HG03039 (cell line): ENCODE results near the gene UBE2K.
"Not testable (repeated sequence)": the region's sequence is repeated elsewhere in the genome, so short reads cannot be mapped to it uniquely, and the experiment has no call there.

ENCODE experiments used
- ATAC-seq: cut with Tn5 transposase; IDR thresholded peaks from one replicate; pipeline ENCODE4 v1.9.1; 2021; ENCODE audit warnings: mild to moderate bottlenecking, moderate library complexity; ENCODE audit not compliant: unreplicated experiment

UBE2K gene, protein sequence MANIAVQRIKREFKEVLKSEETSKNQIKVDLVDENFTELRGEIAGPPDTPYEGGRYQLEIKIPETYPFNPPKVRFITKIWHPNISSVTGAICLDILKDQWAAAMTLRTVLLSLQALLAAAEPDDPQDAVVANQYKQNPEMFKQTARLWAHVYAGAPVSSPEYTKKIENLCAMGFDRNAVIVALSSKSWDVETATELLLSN

DNA sequence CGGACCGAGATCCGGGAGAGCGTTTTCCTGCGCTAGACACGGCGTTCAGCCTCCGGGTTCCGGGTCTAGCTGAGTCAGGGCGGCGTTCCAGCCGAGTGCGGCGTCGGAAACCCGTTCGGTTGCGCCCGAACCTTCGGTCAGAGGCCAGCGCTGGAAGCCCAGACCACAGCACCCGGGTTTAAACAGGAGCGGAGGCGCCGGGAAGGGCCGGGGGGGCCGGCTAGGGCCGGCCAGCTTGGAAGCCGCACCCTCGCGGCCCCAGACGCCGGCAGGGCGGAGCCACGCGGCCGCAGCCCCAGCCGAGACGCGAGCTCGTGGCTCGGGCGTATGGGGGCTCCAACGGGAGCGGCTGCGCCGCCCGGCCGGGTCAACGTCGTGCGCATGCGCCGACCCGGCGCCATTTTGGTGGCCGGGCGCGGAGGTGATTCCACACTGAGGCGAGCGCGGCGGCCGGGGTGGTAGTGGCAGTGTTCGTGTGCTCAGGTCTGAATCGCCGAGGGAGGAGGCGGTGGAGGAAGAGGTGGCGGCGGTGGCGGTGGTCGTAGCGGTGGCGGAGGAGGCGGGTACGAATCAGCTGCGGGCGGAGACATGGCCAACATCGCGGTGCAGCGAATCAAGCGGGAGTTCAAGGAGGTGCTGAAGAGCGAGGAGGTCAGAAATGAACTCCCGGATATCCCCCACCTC lies at the start of gene UBE2K:
TSS of gene UBE2K (plus strand) at position 397 of the 684 bp plus-strand sequence. CDS start at position 589, 192 bp downstream.
- ATAC-seq = peak; percentile 92

DNA sequence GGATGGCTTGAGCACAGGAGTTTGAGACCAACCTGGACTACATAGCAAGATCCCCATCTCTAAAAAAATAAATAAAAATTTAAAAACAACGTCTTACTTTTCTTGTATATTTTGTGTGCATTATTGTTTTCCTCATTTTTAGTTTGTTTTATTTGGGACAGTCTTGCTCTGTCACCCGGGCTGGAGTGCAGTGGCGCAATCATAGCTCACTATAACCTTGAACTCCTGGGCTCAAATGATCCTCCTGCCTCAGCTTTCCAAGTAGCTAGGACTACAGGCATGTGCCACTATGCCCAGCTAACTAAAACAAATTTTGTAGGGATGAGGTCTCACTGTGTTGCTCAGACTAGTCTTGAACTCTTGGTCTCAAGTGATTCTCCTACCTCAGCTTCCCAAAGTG lies 49.7 kb upstream of the UBE2K start:
- no peak for ATAC-seq

DNA sequence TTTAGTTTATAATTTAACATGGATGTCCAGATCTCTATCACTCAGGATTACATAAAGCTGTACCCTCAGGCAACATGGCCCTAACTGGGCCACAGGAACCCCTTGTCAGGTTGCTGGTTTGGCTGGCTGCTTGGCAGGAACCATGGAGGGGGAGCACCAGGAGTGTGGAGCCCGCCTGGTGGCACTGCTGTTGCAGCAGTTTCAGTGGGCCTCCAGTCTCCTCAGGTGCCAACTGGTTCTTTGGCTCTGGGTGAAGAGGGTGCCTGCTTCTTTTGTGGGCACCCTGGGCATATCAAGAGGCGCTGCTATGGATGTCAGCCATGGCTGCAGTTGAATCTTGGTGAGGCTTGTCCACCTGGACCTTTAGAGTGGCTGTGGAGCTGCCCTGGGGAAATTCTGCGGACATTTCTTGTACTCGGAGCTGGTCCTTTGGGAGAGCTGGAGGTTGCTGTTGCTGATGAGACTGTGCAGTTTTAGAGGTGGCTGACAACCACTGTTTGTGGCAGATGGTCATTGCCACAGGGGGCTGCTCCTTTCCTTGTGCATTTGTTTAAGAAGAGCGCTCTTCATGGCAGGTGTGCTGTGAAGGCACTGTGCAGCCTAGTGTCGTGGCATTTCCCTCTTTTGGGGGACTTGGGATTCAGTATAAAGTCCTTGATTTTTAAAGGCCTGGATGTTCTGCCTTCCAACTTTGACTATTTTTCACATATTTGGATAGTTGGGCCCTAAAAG lies 48.9 kb upstream of the UBE2K start:
- ATAC-seq = no peak

DNA sequence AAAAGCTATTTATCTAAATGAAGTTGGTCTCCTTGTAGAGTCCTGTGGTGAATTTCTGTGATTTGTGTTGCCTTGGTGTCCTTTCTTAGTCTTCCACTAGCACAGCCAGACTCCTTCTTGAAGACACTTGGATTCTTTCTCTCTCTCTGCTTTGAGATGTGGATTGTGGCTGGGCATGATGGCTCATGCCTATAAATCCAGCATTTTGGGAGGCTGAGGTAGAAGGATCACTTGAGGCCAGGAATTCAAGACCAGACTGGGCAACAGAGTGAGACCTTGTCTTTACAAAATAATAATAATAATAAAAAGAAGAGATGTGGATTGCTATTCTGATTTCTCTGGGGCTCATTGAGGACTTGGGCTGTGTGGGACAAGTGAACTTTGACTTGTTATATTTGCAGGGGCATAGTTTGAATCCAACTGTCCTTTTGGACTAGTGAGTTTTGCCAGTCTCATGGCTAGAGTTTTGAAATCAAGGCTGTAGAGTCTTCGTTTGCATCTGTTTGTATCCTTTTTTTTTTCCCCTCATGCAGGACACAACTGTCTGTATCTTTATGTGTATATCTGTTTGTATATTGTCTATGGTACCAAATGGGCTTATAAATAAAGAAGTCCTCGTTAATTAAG lies 48.2 kb upstream of the UBE2K start:
- ATAC-seq = no peak

DNA sequence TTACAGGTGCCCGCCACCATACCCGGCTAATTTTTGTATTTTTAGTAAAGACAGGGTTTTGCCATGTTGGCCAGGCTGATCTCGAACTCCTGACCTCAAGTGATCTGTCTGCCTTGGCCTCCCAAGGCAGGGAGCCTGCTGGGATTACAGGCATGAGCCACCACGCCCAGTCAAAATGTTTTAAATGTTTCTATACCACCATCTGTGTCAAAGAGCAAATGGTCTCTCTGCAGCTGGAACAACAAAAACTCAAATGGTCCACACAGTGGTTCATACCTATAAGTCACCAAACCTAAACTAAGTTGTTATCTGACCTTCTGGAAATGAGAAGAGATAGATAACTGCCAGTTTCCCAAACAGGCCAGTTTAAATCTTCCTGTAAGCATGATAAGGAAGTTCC lies 46.4 kb upstream of the UBE2K start:
- ATAC-seq = not testable (repeated sequence)

DNA sequence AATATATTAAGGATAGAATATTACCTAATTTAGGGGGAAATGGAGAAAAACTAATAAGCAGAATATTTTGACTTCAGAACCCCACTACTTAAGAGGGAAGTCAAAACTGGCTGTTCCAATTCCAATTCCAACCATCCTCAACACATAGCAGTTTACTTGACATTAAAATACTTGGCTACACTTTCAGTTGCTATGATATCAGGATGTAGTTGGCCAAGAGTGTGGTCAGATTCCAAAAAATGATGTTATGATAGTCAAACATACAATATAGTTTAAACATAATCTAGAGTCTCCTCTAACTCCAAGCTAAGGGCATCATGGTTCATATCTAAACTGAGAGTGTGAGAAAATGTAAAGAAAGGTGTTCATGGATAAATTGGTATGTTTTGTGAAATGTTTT lies 42.7 kb upstream of the UBE2K start:
- ATAC-seq = no peak

DNA sequence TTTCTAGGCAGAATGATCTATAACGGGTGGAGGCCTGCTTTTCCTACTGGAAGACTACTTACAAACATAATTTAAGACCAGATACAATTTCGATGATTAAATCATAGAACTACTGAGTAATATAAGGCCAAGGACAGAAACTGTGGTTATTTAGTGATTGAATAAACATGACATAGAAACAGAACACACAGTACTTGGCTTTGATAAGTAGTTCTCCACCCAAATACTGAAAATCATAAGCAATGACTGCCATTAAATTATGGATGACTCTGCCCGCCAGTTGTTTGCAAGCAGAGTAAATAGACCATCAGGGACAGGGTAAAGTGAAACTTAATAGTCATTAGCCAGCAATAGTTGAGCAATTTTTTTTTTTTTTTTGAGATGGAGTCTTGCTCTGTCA lies 42.1 kb upstream of the UBE2K start:
- ATAC-seq = no peak

DNA sequence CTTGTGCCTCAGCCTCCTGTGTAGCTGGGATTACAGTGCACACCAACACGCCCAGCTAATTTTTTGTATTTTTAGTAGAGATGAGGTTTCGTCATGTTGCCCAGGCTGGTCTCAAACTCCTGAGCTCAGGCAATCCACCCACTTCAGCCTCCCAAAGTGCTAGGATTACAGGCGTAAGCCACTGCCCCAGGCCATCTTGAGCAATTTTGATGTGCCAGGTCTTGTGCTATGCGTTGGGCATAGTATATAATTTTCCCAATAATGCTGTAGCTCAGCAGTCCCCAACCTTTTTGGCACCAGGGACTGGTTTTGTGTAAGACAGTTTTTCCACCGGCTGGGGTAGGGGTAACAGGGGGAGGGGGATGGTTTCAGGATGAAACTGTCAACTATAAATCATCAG lies 41.3 kb upstream of the UBE2K start:
- not testable (repeated sequence) for ATAC-seq

DNA sequence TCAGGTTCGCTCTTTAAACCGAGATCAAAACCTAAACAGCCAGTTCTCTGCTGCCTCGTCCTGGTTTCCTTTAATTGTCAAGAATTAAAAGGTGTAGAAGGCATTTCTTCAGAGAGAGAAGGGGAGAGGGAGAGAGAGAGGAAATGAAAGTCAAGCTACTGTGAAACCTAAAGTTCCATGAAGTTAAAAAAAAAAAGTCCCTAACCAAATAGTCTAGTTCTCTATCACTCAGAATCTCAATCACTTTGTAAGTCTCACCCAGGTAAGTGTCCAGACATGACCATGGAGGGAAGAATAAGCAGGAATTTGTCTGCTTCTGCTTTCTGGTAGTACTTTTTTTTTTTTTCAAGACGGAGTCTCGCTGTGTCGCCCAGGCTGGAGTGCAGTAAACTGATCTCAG lies 40.5 kb upstream of the UBE2K start:
- no peak for ATAC-seq

DNA sequence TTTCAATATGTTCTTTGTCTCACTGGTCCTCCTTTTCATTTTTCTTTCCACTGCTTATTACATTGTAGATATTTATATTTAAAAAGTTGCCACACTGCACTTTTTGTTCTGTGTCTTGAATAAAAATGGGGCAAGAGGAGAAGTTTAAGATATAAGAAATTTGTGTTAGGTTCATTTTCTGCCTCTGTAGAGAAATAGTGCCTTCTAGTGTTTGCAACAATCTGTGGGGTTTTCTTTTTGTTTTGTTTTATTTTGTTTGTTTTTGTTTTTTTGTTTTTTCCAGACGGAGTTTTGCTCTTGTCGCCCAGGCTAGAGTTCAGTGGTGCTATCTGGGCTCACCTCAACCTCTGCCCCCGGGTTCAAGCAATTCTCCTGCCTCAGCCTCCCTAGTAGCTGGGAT lies 39.2 kb upstream of the UBE2K start:
- ATAC-seq = no peak

DNA sequence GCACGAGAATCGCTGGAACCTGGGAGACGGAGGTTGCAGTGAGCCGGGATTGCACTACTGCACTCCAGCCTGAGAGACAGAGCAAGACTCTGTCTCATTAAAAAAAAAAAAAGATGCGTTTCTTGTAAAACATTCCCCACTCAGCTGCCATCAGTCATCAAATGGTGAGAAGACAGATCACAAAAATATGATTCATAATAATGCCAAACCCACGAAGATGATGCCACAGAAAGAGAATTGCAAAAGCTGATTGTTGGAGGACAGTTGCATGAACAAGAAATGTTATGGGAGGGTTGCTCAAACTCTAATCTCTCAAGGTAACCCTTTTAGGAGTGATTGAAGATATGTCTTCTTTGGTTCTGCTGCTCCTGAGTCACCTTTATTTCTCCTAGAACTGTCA lies 37.9 kb upstream of the UBE2K start:
- no peak for ATAC-seq

DNA sequence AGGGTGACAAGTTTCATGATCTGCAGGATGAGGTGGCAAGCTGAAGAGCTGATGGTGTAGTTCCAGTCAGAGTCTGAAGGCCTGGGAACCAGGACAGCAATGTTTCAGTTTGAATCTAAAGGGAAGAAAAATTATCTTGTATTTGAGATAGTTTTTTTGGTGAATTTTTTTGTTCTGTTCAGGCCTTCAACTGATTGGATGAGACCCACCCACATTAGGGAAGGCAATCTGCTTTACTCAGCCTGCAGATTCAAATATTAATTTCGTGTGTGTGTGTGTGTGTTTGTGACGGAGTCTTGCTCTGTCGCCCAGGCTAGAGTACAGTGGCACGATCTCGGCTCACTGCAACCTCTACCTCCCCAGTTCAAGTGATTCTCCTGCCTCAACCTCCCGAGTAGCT lies 37.2 kb upstream of the UBE2K start:
- ATAC-seq = no peak

DNA sequence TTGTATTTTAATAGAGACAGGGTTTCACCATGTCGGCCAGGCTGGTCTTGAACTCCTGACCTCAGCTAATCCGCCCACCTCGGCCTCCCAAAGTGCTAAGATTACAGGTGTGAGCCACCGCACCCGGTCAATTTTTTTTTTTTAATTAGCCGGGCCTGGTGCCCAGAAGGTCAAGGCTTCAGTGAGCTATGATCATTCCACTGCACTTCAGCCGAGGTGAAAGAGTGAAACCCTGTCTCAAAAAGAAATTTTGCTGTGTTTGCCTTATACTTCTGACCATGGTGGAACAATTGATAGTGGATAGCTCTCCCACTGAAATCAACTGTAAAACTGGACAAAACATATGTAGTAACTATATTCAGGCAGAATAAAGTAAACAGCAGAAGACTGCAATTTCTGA lies 35.3 kb upstream of the UBE2K start:
- no peak for ATAC-seq

DNA sequence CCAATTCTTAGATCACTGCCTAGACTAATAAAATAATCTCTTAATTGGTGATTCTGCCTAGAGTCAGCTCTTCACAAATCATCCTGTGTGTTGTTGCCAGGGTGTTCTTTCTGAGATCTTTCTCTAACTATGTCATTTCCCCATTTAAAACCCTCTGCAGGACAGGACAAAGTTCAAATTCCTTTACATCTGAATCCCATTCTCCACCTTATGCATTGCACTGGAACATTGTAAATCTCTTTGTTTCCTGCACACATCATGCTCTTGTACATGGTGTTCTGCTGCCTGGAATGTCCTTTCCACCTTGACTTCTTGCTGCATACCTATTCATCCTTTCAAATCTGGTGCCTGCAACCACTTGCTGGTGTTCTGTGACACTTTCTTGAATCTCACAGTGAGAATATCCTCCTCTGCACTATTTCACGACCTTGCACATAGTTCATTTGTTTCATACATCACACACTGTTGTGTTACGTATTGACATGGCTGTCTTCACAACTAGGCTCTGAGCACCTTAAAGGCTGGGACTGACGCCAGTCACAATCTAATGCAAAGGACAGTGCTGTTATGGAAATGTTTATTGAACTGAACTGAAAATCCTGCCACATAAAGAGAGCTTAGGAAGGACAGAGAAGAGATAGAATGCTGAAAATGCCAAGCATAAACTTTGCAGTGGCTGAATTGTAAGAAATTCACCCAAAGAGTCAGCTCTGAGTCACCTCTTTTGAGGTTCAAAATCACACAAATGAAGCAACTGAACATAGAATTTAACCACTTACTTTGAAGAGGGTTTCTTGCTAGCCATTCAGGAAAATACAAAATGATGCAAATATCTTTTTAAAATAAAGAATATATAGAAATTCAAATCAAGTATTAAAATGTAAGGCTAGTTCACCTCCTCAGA lies 32.9 kb upstream of the UBE2K start:
- no peak for ATAC-seq

DNA sequence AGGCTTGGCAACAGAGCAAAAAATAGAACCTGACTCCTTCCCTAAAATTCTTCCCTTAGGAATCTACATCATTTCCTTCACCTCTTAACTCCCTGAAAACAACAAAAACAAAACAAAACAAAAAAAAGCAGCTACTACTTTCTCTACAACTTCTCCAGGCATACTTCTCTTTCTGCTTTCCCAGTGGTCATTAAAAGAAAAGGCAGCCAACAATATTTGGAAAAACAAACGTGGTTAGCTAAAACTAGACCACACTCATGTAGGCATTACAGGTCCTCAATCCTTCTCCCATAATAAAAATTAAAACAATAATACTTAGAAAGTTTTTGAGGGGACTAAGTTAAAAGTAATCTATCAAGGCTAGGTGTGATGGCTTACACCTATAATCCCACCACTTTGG lies 30.2 kb upstream of the UBE2K start:
- no peak for ATAC-seq

DNA sequence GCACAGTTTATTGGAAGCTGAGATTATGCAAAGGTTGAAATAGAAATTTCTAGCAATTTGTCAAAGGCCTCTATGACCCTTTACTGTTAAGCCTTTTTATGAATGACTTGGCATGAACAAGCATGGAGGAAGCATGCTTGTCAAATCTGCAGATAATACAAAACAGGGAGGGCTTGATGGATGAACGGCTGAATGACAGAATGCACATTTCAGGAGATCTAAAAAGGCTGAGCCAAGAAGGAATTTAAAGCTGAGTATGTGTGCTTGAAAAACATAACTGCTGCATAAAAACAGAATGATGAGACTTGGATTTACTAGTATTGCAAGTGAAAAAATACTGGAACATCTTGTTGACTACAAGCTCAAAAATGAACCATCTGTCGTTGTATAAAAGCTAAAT lies 29.0 kb upstream of the UBE2K start:
- ATAC-seq = no peak

DNA sequence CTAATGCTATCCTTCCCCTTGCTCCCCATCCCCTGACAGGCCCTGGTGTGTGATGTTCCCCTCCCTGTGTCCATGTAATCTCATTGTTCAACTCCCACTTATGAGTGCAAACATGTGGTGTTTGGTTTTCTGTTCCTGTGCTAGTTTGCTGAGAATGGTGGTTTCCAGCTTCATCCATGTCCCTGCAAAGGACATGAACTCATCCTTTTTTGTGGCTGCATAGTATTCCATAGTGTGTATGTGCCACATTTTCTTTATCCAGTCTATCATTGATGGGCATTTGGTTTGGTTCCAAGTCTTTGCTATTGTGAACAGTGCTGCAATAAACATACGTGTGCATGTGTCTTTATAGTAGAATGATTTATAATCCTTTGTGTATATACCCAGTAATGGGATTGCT lies 27.6 kb upstream of the UBE2K start:
- ATAC-seq = not testable (repeated sequence)

DNA sequence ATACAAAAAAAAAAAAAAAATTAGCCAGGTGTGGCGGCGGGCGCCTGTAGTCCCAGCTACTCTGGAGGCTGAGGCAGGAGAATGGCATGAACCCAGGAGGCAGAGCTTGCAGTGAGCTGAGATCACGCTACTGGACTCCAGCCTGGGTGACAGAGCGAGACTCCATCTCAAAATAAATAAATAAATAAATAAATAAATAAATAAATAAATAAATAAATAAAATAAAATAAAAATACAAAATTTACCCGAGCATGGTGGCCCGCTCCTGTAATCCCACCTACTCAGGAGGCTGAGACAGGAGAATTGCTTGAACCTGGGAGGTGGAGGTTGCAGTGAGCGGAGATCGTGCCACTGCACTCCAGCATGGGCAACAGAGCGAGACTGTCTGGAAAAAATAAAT lies 22.3 kb upstream of the UBE2K start:
- not testable (repeated sequence) for ATAC-seq

DNA sequence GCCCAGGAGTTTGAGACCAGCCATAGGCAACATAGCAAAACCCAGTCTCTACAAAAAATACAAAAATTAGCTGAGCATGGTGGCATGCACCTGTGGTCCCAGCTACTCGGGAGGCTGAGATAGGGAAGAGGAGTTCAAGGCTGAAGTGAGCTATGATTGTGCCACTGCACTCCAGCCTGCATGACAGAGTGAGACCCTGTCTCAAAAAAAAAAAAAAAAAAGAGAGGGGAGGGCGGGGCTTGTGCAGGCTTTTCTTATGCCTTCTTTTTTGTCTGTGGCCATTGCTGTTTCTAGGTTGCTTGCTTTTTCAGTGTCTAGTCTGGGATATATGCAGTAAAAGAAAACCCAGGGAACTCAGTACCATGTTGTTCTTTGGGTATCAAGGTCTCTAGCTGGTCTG lies 16.9 kb upstream of the UBE2K start:
- not testable (repeated sequence) for ATAC-seq

DNA sequence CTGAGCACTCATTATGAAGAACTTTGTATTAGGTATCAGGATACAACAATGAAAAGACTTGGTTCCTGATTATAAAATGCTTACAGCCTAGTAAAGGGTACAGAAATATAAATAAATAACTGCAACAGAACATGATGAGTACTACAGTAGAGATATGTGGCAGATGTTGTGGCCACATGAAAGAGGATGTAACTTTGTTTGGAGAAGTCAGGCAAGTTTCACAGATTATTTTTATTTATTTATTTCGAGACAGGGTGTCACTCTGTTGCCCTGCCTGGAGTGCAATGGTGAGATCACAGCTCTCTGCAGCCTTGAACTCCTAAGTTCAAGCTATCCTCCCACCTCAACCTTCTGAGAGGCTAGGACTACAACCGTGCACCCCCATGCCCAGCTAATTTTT lies 15.8 kb upstream of the UBE2K start:
- ATAC-seq = peak; percentile 72

DNA sequence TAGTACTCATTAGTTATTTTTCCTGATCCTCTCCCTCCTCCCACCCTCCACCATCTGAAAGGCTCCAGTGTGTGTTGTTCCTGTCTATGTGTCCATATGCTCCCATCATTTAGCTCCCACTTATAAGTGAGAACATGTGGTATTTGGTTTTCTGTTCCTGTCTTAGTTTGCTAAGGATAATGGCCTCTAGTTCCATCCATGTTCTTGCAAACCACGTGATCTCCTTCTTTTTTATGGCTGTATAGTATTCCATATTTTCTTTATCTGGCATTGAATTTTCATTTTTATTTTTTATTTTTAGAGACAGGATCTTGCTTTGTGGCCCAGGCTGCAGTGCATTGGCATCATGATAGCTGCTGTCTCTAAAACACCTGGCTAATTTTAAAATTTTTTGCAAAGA lies 11.9 kb upstream of the UBE2K start:
- ATAC-seq = no peak
